HG03103 (cell line): Measurements from ENCODE around the gene GOLGB1.
"Not testable (repeated sequence)": the region's sequence is repeated elsewhere in the genome, so short reads cannot be mapped to it uniquely, and the experiment has no call there.

Experiments used
- ATAC-seq: cut with Tn5 transposase; IDR thresholded peaks from one replicate; pipeline ENCODE4 v1.9.1; 2021; ENCODE audit warnings: low read depth; ENCODE audit not compliant: unreplicated experiment

The GOLGB1 gene

DNA sequence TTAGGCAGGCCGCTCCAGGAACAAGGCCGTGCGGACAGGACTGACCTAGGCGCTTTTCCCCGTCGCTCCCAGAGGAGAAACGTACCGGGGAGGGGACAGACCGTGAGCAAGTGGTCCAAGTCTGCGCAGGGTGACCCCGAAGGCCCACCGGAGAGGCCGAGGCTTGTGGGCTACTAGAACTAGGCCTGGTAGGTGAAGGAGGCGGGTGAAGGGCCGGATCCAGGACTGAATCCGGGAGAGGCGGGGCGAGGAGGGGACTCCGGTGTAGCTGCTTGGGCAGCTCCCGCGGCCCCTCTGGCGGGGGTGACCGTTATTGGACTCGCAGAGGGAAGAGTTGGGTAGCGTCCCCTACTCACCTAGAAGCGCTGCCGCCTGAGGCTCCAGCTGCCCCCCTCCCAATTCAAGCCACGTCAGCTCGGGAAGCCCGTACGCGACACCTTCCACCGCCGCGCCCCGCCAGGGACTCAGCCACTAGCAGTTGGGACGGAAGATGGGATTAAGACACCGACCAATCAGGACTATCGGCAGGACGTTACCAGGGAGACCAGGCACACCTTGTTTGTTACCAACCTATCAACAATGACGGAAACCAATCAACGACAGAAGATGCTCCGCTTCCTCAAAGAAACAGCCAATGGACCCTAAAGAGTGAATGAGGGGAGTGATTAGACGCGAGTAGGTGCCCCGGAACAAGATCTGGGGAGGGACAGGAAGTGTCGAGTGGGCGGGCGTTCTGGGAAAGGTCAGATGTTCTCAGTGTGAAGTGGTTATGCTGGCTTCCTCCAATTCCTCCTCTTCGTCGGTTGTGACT lies at the start of gene GOLGB1:
TSS of gene GOLGB1 (minus strand) at position 466 of the 811 bp plus-strand sequence. CDS start 18,770 bp downstream, outside the sequence.
- peak; percentile 94 for ATAC-seq

DNA sequence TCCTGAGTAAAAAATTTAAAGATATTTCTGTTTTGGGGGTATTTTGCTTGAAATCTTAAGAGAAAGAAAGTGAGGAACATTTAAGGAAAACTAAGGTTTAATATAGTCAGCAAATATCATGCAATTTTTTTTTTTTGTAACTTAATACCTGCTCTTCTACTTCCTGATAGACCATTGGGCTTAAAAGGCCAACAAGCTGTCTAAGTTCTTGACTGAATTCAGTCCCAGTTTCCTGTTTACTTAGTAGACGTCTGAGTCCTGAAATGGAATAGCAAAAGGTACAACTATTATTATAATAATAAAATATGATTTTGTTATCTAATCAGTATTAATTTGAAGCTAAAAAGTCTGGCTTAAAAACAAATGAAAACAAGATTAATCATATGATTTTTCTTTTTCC lies 47.4 kb upstream of the GOLGB1 start:
- ATAC-seq: no peak

GRCh38 chr3:121794264-121794983 lies 44.9 kb upstream of the GOLGB1 start:
- no peak for ATAC-seq

DNA sequence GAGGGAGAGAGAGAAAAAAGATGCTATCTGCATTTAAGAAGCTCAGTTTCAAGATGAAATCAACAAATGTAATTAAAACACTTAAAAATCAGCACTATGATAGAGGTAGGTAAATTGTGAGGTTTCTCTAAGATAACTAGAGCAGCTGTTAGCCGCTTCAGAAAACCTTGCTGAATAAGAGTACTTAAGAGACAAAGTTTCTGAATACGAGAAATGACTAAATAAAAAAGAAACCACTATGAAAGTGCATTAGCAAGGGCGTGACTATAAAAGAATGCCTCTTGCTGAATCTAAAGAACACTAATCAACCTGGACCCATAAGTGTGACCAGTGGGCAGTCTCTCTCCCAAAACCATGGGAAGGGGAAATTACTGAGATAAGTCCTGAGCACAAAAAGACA lies 43.5 kb upstream of the GOLGB1 start:
- ATAC-seq: peak; percentile 50

- ATAC-seq: no peak
These were observed 36.9 kb upstream of the GOLGB1 start for GRCh38 chr3:121786485-121786884.

- ATAC-seq: not testable (repeated sequence)
These were observed 33.2 kb upstream of the GOLGB1 start for GRCh38 chr3:121782784-121783183.

- ATAC-seq: no peak
These were observed 32.1 kb upstream of the GOLGB1 start for GRCh38 chr3:121781611-121782010.

- ATAC-seq: not testable (repeated sequence)
These were observed 25.6 kb upstream of the GOLGB1 start for GRCh38 chr3:121775095-121775494.

DNA sequence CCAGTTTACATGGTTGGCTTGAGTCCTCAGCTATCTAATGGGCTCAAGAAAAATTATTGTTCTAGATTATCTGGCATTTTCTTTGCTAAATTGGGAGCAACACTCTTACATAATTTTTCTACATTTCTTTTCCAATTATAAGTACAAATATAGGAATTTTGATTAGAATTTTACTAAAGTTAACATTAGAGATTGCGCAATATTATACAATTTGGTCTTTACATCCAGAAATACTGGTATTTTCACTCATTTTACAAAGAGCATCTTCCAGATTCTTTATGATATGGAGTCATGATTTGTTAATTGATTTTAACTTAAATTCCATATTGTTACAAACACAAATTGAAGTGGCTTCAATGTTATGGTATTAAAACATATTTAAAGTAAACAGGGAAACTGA lies 19.7 kb upstream of the GOLGB1 start:
- ATAC-seq: no peak

- no peak for ATAC-seq
These were observed 18.9 kb upstream of the GOLGB1 start for GRCh38 chr3:121768452-121768851.

DNA sequence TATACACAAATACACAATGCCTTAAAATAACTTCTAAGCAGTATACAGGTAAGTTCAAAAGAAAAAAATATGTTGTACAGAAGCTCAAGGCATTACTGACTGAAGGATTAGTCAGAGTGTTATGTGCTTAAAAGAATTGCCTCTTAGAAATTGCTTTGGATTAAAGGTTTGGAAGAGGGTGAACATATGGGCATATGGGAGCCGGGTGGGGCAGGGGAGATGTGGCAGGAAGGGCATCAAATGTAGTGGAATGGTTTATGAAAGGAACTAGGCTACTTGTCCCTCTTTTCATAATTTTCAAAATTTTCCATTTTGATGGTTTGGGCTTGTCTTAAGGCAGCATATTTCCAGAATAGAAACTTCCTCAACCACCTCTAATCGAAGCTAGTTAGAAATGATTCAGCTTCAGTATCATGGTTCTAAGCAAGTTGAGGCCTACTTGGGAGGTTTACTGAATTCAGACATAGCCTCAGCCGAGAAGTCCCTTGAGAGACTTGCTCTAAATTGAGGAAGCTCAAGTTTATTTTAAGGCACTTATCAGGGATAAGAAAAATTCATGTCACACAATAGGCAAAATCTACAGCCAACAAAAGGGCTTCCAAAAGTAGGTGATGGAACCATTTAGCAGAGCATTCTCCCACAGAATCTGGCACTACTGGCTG lies 10.1 kb upstream of the GOLGB1 start:
- ATAC-seq: no peak

- no peak for ATAC-seq
These were observed 9.3 kb upstream of the GOLGB1 start for GRCh38 chr3:121758727-121759450.

GRCh38 chr3:121757812-121758545 lies 8.4 kb upstream of the GOLGB1 start:
- no peak for ATAC-seq

DNA sequence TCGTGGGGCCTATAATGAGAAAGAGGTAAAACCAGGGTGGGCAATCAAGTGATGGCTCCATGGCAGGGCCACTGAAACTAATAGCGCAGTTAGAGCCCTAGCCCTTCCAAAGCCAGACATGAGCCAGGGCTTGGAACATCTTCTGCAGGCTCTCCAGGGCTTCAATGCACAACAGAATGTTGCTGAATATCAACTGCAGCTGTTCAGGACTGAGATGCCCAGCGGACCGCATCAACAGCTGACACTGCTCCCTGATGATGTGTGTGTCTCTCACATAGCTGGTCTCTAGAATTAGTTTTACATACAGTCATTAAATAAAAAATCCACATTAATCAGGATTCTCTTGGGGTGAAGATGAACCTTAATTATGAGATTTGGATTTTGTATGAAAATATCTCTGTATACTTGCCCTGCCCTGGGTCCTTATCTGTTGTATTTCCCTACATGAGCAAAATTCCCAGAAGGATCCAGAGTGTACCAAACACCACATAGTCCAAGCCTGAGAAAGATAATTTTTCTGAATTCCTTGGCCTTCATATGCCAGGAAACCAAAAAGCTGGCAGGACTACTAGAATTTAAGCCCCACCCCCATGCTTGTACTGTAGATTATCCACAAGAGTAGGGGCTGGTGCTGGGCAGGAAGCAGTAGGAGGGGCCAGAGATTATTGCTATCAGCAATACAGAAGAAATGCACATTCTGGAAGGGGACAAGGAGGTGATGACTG lies 7.7 kb upstream of the GOLGB1 start:
- ATAC-seq: no peak

DNA sequence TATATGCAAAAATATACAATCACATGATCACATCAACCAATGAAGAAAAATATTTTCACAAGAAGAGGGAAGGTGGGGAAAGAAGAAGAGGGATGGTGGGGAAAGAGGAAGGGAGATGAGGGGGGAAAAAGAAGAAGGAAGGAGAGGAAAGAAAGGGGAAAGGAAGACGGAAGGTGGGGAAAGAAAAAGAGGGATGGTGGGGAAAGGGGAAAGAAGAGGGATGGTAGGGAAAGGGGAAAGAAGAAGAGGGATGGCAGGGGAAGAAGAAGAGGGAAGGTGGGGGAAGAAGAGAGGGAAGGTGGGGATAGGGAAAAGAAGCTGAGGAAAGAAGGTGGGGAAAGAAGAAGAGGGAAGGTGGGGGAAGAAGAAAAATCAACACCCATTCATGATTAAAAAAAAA lies 3.2 kb upstream of the GOLGB1 start:
- no peak for ATAC-seq

- ATAC-seq: no peak
These were observed 2.7 kb upstream of the GOLGB1 start for GRCh38 chr3:121752261-121752660.

- no peak for ATAC-seq
These were observed 510 bp upstream of the GOLGB1 start for GRCh38 chr3:121750087-121750415.

DNA sequence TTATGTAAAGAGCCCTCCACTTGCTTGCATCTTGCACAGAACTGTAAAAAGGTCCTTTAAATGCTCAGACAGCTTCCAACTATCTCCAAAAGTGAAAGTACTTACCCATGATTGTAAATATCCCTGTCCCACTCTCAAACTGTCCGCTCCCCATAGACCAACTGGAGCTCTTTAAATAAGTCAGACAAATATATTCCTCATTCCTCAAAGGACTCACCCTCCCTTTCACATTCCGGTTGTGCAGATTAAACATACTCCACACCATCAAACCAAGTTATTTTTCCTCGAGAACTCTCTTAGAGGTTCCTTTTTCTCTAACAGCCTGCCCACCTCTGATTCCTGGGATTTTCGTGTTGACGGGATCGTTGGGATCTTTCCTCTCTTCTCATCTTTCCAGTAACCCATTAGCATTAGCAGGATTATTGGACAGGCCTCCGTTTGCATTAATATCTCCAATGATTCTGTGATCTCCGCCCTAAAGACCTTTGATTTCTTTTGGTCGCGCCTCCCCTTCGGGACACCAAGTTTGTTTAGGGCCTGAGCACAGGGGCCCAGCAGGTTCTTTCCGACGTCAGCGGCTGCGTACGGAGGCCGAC lies 763 bp downstream of the GOLGB1 start:
- peak; percentile 16 for ATAC-seq

GRCh38 chr3:121747976-121748375 lies 1.6 kb downstream of the GOLGB1 start:
- ATAC-seq: no peak
